Right lobe of liver (tissue), 6 donors: ENCODE results near the gene GABRG3. TPM values are rescaled to one million over a fixed set of nuclear protein-coding genes. Genes with fewer than 3 reads are reported as not detected.
A peak's percentile ranks its signal among the peaks of the same experiment; 100 is the strongest.

Experiments
- ATAC-seq, 4 donors: fragments of 200-7000 bp; cut with Tn5 transposase; one replicate each; pipeline ENCODE4 v1.9.1; 2020; ENCODE audit warnings: mild to moderate bottlenecking in 4 of 4, moderate library complexity in 4 of 4
- DNase-seq, 3 donors: peaks; one replicate each; pipeline ENCODE4 v3.0.0-alpha.2; 2020
- H3K27ac ChIP-seq, 3 donors: fragments of 200-600 bp; one replicate each; pipeline ENCODE4 v1.8.0; 2022
- H3K27me3 ChIP-seq, 2 donors: fragments of 200-600 bp; one replicate each; pipeline ENCODE4 v1.8.0; 2022
- H3K36me3 ChIP-seq, 4 donors: fragments of 200-600 bp; sonication (generic) in 1 of 4; one replicate each; pipeline versions ENCODE4 v1.5.1 to v1.8.0; 2017 to 2022; ENCODE audit warnings: control low read depth in 1 of 4
- H3K4me1 ChIP-seq, 4 donors: fragments of 200-600 bp; sonication (generic) in 1 of 4; one replicate each; pipeline versions ENCODE4 v1.5.1 to v1.8.0; 2017 to 2022; ENCODE audit warnings: control low read depth in 1 of 4
- H3K4me3 ChIP-seq, 3 donors: fragments of 200-600 bp; one replicate each; pipeline ENCODE4 v1.8.0; 2022
- H3K9me3 ChIP-seq, 4 donors: fragments of 200-600 bp; sonication (generic) in 1 of 4; one replicate each; pipeline versions ENCODE4 v1.5.1 to v1.8.0; 2017 to 2022; ENCODE audit warnings: control low read depth in 1 of 4
- CTCF ChIP-seq, 4 donors: fragments of 200-600 bp in 3 of 4; fragments of 450-650 bp in 1 of 4; IDR thresholded peaks; one replicate each; pipeline versions ENCODE4 v1.5.1 to v1.8.0; 2016 to 2022; ENCODE audit warnings: antibody characterized with exemption in 4 of 4, mild to moderate bottlenecking in 2 of 4
- POLR2A ChIP-seq: fragments of 450-650 bp; IDR thresholded peaks from one replicate; pipeline ENCODE4 v1.6.1; 2017; ENCODE audit warnings: antibody characterized with exemption, mild to moderate bottlenecking
- WGBS: methylation state at CpG from one replicate; pipeline ENCODE4 v1.1.6; 2018; ENCODE audit warnings: low coverage, low lambda C conversion rate; ENCODE audit not compliant: insufficient coverage; ENCODE audit errors: missing lambda C conversion rate; 5-methylcytosine and 5-hydroxymethylcytosine counted together
- intact Hi-C, 2 donors: fragments of 100-400 bp; cut with DNase I; formaldehyde crosslinking; loops; one replicate each; pipeline versions ENCODE4 v1.11.2 to v1.14.1; 2022
- total RNA-seq, 6 experiments: library from RNA; depleted of rRNA in 2 of 6; stranded (reverse); fragments of >200 nt in 2 of 6; fragmentation: NEBNext Ultra II Directional in 3 of 6; extraction: Animal tissue kit (Norgen Biotek cat#: 25700) in 3 of 6; gene quantifications; one replicate each; pipeline versions ENCODE4 v1.1.0 to v1.2.4, GENCODE V29; 2016 to 2023
- donor health status: DM: no; HTN: yes; CAD: no.
- donor health status: DM: no; HTN: no; CAD: no.
- donor health status: DM: no; HTN: no; CAD: no.
- donor health status: DM: no; HTN: yes; CAD: no.
- donor health status: DM: no; HTN: yes; CAD: no.

The GABRG3 gene
- total RNA-seq, 6 experiments from 2014 or later: 0.18 TPM; not detected in 5

GRCh38 chr15:27057904-27058645 is 87.1 kb downstream of the GABRG3 start:
- no peak overlapping the region for H3K27ac ChIP-seq
- no peaks in the 10 kb centered on the region for H3K36me3 ChIP-seq
- H3K9me3 ChIP-seq: no peaks in the 10 kb centered on the region
- no peak overlapping the region for H3K4me3 ChIP-seq
- DNase-seq: no peak
- no peak for ATAC-seq
- no peaks in the 10 kb centered on the region for H3K27me3 ChIP-seq
- 64% methylated on average over 11 of the region's 14 CpGs for WGBS
- H3K4me1 ChIP-seq: no peaks in the 10 kb centered on the region
- intact Hi-C loops: no loop called here
- TF ChIP-seq POLR2A (no peak), CTCF (IDR thresholded peaks at IDR 0.05) (no peak)

- DNase-seq (no peak), ATAC-seq (no peak)
- Histone ChIP-seq H3K36me3 (no peaks in the 10 kb centered on the region), H3K4me1 (no peaks in the 10 kb centered on the region), H3K4me3 (no peak overlapping the region), H3K27ac (no peak overlapping the region), H3K27me3 (no peaks in the 10 kb centered on the region), H3K9me3 (no peaks in the 10 kb centered on the region)
- no peak for TF ChIP-seq POLR2A
- no peak for TF ChIP-seq CTCF (IDR thresholded peaks at IDR 0.05)
- intact Hi-C loops: no loop called here
- 45% methylated on average over 2 of the region's 2 CpGs for WGBS
Observed at GRCh38 chr15:27058939-27059338, 88.0 kb downstream of the GABRG3 start.

- TF ChIP-seq CTCF (IDR thresholded peaks at IDR 0.05): peak; percentile 18 to 69 (median 65)
- TF ChIP-seq POLR2A: no peak
- no peaks in the 10 kb centered on the region for H3K36me3 ChIP-seq
- intact Hi-C loops: no loop called here
- no peaks in the 10 kb centered on the region for H3K9me3 ChIP-seq
- peak in 1 of 3 donors; percentile 58 for DNase-seq
- no peak overlapping the region for H3K27ac ChIP-seq
- H3K4me3 ChIP-seq: no peak overlapping the region
- no peaks in the 10 kb centered on the region for H3K4me1 ChIP-seq
- WGBS: 3% methylated on average over 3 of the region's 3 CpGs
- no peaks in the 10 kb centered on the region for H3K27me3 ChIP-seq
- ATAC-seq: peak; percentile 80 to 84 (median 82)
Observed at GRCh38 chr15:27059610-27060202, 88.7 kb downstream of the GABRG3 start.

- no peak overlapping the region for H3K27ac ChIP-seq
- WGBS: 30% methylated on average over 5 of the region's 6 CpGs
- no peaks in the 10 kb centered on the region for H3K9me3 ChIP-seq
- DNase-seq (no peak), ATAC-seq (peak in 1 of 4 donors; percentile 38)
- H3K36me3 ChIP-seq: no peaks in the 10 kb centered on the region
- intact Hi-C loops: no loop called here
- H3K27me3 ChIP-seq: no peaks in the 10 kb centered on the region
- no peaks in the 10 kb centered on the region for H3K4me1 ChIP-seq
- no peak overlapping the region for H3K4me3 ChIP-seq
- TF ChIP-seq POLR2A (no peak), CTCF (IDR thresholded peaks at IDR 0.05) (no peak)
Observed at GRCh38 chr15:27061739-27062138, 90.8 kb downstream of the GABRG3 start.
